DMS153 treated with DMSO at 0.1 percent for 48 hours (cell line): ENCODE results near the gene FOXN4.
"Not testable (repeated sequence)": the region's sequence is repeated elsewhere in the genome, so short reads cannot be mapped to it uniquely, and the experiment has no call there.

Source experiments
- DNase-seq: peaks from one replicate; lab custom pipeline; 2025; ENCODE audit not compliant: unreplicated experiment; lab: John Stamatoyannopoulos, UW

FOXN4 gene

GRCh38 chr12:109308534-109309380, at the start of gene FOXN4:
Gene FOXN4 (minus strand): TSS chr12:109309284. CDS start chr12:109308321, 963 bp downstream.
- DNase-seq, result no peak

GRCh38 chr12:109358154-109358869, 49.2 kb upstream of the FOXN4 start:
- no peak for DNase-seq

GRCh38 chr12:109357032-109357431, 47.9 kb upstream of the FOXN4 start:
- DNase-seq, result no peak

DNA sequence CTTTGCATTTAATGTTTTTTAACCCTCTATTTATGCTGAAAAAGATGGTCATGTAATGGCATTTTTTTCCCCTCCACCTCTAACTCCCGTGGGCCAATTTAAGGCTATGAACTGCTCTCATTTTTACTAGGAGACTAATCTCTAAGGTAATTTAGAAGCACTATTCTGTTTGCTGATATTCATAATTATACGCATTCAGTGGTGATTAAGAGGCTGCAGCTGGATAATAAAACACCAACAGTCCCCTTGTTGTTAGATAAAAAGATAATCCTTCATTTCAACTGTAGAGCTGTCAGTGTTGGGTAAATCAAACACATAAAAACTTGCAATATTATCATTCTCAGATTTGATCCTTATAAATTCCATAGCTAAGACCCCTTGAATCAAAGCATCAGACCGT, 47.5 kb upstream of the FOXN4 start:
- DNase-seq, result no peak

GRCh38 chr12:109352184-109352583, 43.1 kb upstream of the FOXN4 start:
- no peak for DNase-seq

DNA sequence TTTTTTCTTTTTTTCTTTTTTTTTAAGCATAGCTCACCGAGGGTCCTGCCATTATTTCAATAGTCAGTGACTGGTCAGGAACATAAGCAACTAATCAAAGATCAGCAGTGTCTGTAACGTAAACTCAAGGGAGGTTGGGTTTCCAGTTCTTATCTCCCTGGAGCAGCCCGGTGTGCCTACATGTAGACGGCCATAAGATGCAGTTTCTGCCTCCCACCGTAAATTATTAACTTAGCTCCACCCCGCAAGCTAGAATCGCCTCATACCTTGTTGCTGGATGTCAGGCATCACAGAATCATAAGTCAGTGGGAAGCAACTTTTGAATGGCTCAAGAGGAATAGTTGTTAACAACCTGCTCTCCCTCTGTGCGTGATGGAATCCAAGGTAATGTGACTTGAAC, 38.5 kb upstream of the FOXN4 start, which contains the start of gene MYO1H:
Gene MYO1H, plus strand, starts transcription at position 312 of the 400 bp plus-strand sequence. Its CDS starts 61 bp downstream, at position 373.
- DNase-seq, result no peak

GRCh38 chr12:109346920-109347319, 37.8 kb upstream of the FOXN4 start:
- no peak for DNase-seq

DNA sequence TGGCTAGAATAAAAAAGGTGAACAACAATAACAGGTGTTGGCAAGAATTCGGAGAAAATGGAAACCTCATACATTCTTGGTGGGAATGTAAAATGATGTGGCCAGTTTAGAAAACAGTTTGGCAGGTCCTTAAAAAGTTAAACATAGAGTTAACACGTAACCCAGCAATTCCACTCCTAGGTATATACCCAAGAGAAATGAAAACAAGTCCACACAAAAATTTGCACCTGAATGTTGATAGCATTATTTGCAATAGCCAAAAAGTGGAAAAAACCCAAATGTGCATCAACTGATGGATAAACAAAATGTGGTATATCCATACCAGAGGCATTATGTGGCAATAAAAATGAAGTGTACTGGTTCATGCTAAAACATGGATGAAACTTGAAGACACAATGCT, 36.3 kb upstream of the FOXN4 start:
- no peak for DNase-seq

DNA sequence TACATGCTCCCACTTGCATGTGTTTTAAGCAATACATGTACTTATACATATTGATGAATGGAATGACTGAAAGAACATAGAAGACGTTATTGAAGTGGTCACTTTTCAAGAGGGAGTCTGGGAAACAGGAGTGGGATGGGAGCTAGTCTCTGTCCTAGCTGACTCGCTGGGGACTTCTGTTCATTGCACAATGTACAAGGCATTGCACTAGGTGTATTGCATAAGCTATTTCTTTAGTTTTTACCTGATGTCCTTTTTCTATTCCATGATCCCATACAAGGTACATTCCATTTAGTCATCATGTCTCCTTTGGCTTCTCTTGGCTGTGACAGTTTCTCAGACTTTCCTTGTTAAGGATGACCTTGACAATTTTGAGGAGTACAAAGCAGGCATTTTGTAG, 34.6 kb upstream of the FOXN4 start:
- no peak for DNase-seq

DNA sequence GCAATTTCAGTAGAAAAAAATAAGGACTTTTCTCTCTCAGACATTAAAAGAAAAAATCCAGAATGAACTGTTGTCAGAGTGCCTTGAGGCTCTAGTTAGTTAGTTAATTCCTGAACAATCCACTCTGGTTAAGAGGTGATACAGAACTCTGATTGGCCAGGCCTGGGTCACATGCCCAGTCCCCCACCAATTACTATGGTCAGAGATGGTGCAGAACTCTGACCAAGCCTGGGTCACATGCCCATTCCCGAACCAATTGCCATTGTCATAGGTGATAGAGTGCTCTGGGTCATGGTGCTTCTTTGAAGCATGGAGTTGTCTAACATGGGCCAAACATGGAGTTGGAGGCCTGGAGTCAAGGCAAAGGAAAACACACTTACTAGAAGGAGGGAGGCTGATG, 27.5 kb upstream of the FOXN4 start:
- DNase-seq, result no peak

DNA sequence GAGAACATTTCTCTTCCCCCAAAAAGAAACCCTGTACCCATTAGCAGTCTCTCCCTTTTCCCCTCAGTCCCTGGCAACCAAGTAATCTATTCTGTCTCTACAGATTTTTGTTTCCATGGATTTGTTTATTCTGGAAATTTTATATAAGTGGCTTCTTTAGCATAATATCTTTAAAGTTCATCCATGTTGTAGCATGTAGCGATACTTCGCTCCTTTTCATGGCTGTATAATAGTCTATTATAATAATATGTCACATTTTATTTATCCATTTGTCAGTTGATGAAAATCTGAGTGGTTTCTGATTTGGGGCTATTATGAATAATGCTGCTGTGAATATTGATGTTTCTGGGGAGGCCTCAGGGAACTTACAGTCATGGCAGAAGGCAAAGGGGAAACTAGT, 25.8 kb upstream of the FOXN4 start:
- no peak for DNase-seq

- DNase-seq, result no peak
These were observed 22.3 kb upstream of the FOXN4 start for GRCh38 chr12:109331301-109331952.

DNA sequence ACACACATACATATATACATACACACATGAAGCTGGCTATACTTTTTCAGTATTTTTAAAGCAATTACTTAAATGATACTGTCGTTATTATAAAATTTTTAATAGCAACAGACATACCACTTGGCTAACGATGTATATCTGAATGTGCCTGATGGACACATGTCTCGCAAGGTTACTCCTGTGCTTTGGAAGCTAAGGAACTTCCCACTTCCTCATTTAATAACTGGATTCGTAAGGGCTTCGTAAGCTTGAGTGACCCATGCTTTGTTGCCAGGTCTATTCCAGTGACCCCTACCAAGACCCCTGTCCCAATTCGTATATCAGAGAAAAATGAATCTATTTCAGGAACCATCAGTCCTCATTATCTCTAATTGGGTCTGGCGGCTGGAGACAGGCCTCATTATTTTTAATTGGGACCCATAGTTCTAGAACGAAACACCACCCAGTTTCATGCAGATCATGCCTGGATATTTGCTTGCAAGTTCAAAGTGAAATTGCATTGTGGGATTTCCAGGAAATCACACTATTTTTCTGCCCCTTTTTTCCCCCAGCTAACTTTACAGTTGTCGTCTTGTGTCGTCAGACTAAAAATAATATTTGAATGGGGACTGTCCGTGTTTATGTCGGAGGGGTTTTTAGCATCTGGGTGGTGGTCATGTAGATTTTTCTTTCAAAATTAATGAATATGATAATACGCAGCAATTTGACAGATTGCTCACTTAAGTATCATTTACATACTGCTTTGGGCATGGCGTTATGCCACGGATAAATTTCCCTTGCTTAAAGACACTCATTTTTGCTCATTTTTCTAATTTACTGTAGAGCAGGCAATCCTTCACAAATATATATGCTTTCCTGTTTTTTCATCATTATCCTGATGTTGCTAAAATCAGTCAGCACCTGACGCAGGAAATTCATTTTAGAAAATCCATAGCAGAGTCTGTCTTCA, 21.5 kb upstream of the FOXN4 start:
- DNase-seq, result no peak

DNA sequence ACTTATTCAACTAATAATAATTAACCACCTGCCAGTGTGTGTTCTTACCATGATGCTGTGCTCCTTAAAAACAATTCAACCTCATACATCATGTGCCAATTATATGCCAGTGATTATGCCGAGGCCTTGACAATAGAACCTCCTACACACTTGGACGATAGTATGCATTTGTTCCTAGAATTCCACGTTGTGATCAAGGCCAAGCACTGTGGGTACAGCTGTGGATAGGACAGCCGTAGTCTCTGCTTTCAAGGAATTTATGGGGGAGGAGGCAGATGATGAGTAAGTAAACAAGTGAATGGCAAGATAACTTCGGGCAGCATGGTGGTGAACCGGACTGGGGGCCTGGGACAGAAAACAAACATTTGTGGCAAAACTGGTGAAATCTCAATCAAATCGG, 20.6 kb upstream of the FOXN4 start:
- DNase-seq, result peak; percentile 9

GRCh38 chr12:109329003-109329402, 19.9 kb upstream of the FOXN4 start:
- DNase-seq, result no peak

- not testable (repeated sequence) for DNase-seq
These were observed 12.2 kb upstream of the FOXN4 start for GRCh38 chr12:109321294-109321693.

DNA sequence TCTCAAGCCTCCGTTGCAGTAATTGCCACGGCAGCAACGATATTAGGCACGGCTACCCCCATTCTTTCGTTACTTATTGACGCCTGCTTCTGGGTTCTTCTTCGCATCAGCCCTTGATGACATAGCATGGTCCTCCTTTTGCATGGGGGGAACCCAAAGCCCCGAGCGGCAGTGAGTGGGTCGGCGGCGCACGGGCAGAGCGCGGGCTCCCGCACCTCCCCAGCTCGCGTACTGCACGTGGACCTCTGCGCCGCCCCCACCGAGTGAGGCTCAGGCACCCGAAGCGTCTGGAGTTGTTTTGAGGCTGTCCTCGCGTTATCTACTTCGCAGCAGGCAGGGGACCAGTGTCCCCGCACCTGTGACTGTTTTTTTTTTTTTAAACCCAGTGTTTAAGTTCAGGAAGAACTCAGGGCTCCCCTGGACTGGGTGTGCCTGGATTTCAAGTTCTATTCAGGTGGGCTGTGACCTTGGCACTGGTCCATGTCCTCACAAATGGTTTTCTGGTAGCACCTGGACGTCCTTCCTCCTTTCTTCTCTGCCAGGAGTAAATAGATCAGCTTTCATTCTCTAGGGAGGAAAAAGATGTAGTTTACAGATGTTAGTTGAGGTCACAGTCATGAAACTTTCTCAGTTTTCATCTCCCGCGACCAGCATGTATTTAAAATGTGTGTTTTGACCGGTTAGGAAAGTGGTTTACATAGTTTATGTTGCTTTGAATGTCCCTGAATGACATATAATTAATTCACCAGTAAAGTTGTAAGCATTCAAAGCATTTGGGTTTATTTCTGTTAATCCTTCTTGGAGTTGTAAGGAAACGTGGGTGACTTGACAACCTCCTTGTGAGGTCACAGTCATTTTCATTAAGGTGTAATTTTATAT, 1.4 kb upstream of the FOXN4 start:
- DNase-seq, result peak; percentile 74

DNA sequence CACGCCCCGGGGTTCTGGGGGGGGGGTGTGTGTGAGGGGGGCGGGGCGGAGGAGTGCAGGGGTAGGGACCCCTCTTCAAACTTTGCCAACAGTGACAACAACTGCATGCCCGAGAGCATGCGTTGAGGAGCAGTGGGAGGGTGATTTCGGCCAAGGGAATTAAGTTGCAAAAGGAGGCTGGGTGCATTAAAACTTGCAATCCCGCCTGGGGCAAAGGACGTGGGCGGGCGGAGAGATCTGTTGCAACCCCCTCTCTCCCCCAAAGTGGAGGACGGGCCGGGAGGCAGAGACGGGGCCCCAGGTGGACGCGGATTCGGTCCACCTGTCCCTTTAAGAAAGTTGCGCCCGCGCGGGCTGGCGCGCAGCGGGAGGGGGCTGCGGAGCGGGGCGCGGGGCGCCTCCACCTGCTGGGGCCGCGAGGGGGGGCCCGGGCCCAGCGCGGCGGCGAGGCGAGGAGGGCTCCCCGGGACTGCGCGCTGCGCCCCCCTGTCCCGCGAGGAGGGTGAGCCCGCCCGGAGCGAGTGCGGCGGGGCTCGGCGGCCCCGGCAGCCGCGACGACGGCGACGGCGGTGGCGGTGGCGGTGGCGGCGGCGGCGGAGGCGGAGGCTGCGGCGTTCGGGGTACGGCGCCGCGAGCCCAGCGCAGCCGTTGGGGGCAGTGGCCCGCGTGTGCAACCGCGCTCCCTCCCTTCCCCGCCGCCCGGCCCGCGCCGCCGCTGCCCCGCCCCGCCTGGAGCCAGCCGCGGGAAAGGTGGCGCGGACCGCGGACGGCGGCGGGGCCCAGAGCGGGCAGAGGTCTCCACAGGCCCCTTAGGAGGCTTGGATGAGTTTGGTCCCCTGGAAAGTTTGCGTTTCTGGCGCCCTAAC, 530 bp upstream of the FOXN4 start:
- no peak for DNase-seq

DNA sequence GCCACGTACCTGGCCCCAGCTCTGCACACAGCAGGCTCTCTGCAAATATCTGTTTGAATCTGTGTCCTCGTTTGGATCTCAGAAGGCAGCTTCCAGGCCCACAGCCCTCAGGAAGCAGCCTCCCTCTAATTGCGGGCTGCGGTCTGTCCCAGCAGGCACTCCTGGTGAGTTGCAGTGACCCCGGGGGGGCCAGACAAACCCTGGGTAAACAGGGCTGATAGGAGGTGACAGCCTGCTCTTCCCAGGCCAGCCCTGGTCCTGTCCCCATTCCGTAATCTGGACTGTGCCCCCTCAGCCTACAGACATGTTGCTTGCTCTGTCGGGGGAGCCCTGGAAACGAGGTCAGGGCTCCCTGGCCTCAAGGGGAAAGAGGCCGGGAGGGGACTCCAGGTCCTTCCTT, 2.0 kb downstream of the FOXN4 start:
- no peak for DNase-seq
